K562 (cell line): ENCODE data around the gene CSNK1A1. TPM values are rescaled to one million over a fixed set of nuclear protein-coding genes. Genes with fewer than 3 reads are reported as not detected.

Source experiments
- ATAC-seq: fragments of 200-7000 bp; cut with Tn5 transposase; 3 replicates; pipeline ENCODE4 v1.9.1; 2020; ENCODE audit warnings: moderate library complexity
- BruUV-seq: library from RNA; stranded (reverse); fragments of 400-500 nt; replicated peaks from 2 replicates; lab custom pipeline; 2021; lab: Mats Ljungman, UMichigan
- CTCF ChIA-PET: fragments of 300-600 bp; formaldehyde crosslinking; extraction: SDS; loops from one replicate; lab custom pipeline; 2021; ENCODE audit warnings: low intra/inter-chr PET ratio; lab: Yijun Ruan, JAX
- POLR2A ChIA-PET: fragments of 300-600, 350-650 bp; sonication (Branson Sonifier 250); formaldehyde crosslinking; extraction: SDS; loops from one replicate; lab custom pipeline; 2021; ENCODE audit warnings: antibody characterized with exemption, inconsistent platforms; lab: Yijun Ruan, JAX
- DNase-seq, 4 experiments: peaks; one replicate each; pipeline versions ENCODE4 v3.0.0 to v3.0.0-alpha.2; 2011 to 2018; ENCODE audit warnings: low spot score in 3 of 4, mixed read lengths in 3 of 4; ENCODE audit errors: extremely low read depth in 1 of 4
- FAIRE-seq: peaks from 2 replicates; lab custom pipeline; 2011; peaks lifted over from hg19 to GRCh38; lab: Jason Lieb, UNC
- H2AFZ ChIP-seq: 2 replicates; pipeline ENCODE4 v1.6.0; 2011; ENCODE audit warnings: low read depth, low read length, control low read depth, inconsistent platforms
- H3K27ac ChIP-seq: fragments of 200-600 bp; 3 replicates; pipeline ENCODE4 v1.8.0; 2011; ENCODE audit warnings: low read depth, mild to moderate bottlenecking, control low read depth, inconsistent platforms, low read length, moderate library complexity, mixed read lengths; ENCODE audit errors: extremely low read depth
- H3K27me3 ChIP-seq, 2 experiments: fragments of 300-600 bp in 1 of 2; 2 replicates in 1 of 2; 3 replicates in 1 of 2; pipeline versions ENCODE4 v1.6.0 to v1.8.0; 2011; ENCODE audit warnings: inconsistent platforms in 2 of 2, low read length in 2 of 2, mild to moderate bottlenecking in 1 of 2, mixed read lengths in 1 of 2, moderate library complexity in 1 of 2; ENCODE audit not compliant: control insufficient read depth in 2 of 2, insufficient read depth in 2 of 2
- H3K36me3 ChIP-seq: fragments of 300-600 bp; 3 replicates; pipeline ENCODE4 v1.8.0; 2011; ENCODE audit warnings: mild to moderate bottlenecking, low read length, inconsistent platforms; ENCODE audit not compliant: control insufficient read depth, insufficient read depth
- H3K4me1 ChIP-seq, 2 experiments: fragments of 200-600 bp in 1 of 2; replicated peaks in 1 of 2; 2 replicates in 1 of 2; 3 replicates in 1 of 2; pipeline versions ENCODE4 v1.5.1 to v1.8.0; 2011; ENCODE audit warnings: inconsistent platforms in 2 of 2, low read length in 2 of 2, mild to moderate bottlenecking in 1 of 2, mixed read lengths in 1 of 2, moderate library complexity in 1 of 2; ENCODE audit not compliant: control insufficient read depth in 2 of 2, insufficient read depth in 2 of 2
- H3K4me2 ChIP-seq: 2 replicates; pipeline ENCODE4 v1.6.1; 2011; ENCODE audit warnings: low read length, control low read depth, inconsistent platforms, mixed read lengths; ENCODE audit not compliant: insufficient read depth
- H3K4me3 ChIP-seq: fragments of 200-600 bp; sonication (generic), shearing (Covaris generic); 2 replicates; pipeline ENCODE4 v1.5.1; 2016; ENCODE audit warnings: control low read depth, inconsistent platforms
- H3K79me2 ChIP-seq: fragments of 200-600 bp; 3 replicates; pipeline ENCODE4 v1.8.0; 2011; ENCODE audit warnings: low read length, inconsistent platforms; ENCODE audit not compliant: control insufficient read depth, insufficient read depth
- H3K9ac ChIP-seq, 2 experiments: 2 replicates each; pipeline versions ENCODE4 v1.6.0 to v1.6.1; 2011; ENCODE audit warnings: low read depth in 2 of 2, low read length in 2 of 2, control low read depth in 1 of 2, inconsistent platforms in 1 of 2, mild to moderate bottlenecking in 1 of 2, mixed read lengths in 1 of 2; ENCODE audit not compliant: insufficient read depth in 1 of 2
- H3K9me1 ChIP-seq: one replicate; pipeline ENCODE4 v1.6.0; 2011; ENCODE audit warnings: inconsistent platforms, mild to moderate bottlenecking, low read length, moderate library complexity; ENCODE audit not compliant: control insufficient read depth, insufficient read depth
- H3K9me3 ChIP-seq: replicated peaks from 2 replicates; pipeline ENCODE4 v1.5.1; 2011; ENCODE audit warnings: low read depth, low read length, inconsistent platforms; ENCODE audit not compliant: control insufficient read depth, insufficient read depth
- H4K20me1 ChIP-seq: replicated peaks from 2 replicates; pipeline ENCODE4 v1.6.1; 2011; ENCODE audit warnings: low read length, inconsistent platforms, mixed read lengths; ENCODE audit not compliant: control insufficient read depth, insufficient read depth
- ASH1L ChIP-seq: fragments of 450-650 bp; IDR thresholded peaks from 2 replicates; pipeline ENCODE4 v1.6.1; 2018; ENCODE audit warnings: borderline replicate concordance, mild to moderate bottlenecking, low read depth; ENCODE audit not compliant: partially characterized antibody
- GABPB1 ChIP-seq: sonication (generic); formaldehyde crosslinking; IDR thresholded peaks from 2 replicates; pipeline ENCODE4 v1.8.0; 2022; ENCODE audit warnings: mild to moderate bottlenecking, missing genetic modification reagents
- MTF1 ChIP-seq: fragments of 250-450 bp; sonication (Bioruptor Pico); IDR thresholded peaks from 2 replicates; pipeline ENCODE4 v1.9.0; 2021; ENCODE audit warnings: moderate library complexity, mild to moderate bottlenecking, inconsistent platforms, borderline replicate concordance
- PHF8 ChIP-seq: fragments of 200-600 bp; sonication (generic); IDR thresholded peaks from 2 replicates; pipeline ENCODE4 v1.6.1; 2012; ENCODE audit warnings: mixed run types, mild to moderate bottlenecking, inconsistent platforms, low read length, moderate library complexity, borderline replicate concordance
- PRDM10 ChIP-seq: fragments of 450-650 bp; IDR thresholded peaks from 2 replicates; pipeline ENCODE4 v1.6.1; 2018; ENCODE audit not compliant: partially characterized antibody
- RBM22 ChIP-seq: fragments of 200-400 bp; formaldehyde crosslinking; IDR thresholded peaks from 2 replicates; pipeline ENCODE4 v1.6.1; 2018; ENCODE audit warnings: low read length, low read depth; ENCODE audit not compliant: poor library complexity, severe bottlenecking
- RFX7 ChIP-seq: fragments of 250-450 bp; sonication (Bioruptor Pico); IDR thresholded peaks from 2 replicates; pipeline ENCODE4 v1.5.1; 2021; ENCODE audit warnings: mild to moderate bottlenecking
- SNIP1 ChIP-seq: fragments of 450-650 bp; IDR thresholded peaks from 2 replicates; pipeline ENCODE4 v1.7.1; 2017; ENCODE audit warnings: low read depth, mild to moderate bottlenecking
- STAT6 ChIP-seq: sonication (generic); formaldehyde crosslinking; IDR thresholded peaks from 2 replicates; pipeline ENCODE4 v1.8.1; 2023; ENCODE audit warnings: mild to moderate bottlenecking, missing genetic modification reagents
- SUPT5H ChIP-seq: fragments of 450-650 bp; IDR thresholded peaks from 2 replicates; pipeline ENCODE4 v1.6.1; 2016
- TAF9B ChIP-seq: fragments of 450-650 bp; IDR thresholded peaks from 2 replicates; pipeline ENCODE4 v1.6.1; 2018; ENCODE audit warnings: mild to moderate bottlenecking; ENCODE audit not compliant: partially characterized antibody
- ZNF589 ChIP-seq: fragments of 200-800 bp; sonication (Bioruptor generic); IDR thresholded peaks from 2 replicates; pipeline ENCODE4 v1.6.1; 2016; ENCODE audit warnings: low read depth, missing genetic modification characterization, missing compliant biosample characterization
- WGBS: fragments of 100-300 bp; shearing (Covaris generic); methylation state at CpG from one replicate; pipeline ENCODE4 v1.1.6; 2016; ENCODE audit warnings: low coverage, mixed read lengths; ENCODE audit not compliant: insufficient coverage; ENCODE audit errors: missing lambda C conversion rate; 5-methylcytosine and 5-hydroxymethylcytosine counted together
- in situ Hi-C: fragments of 300-500 bp; cut with MboI; formaldehyde crosslinking; loops from 4 replicates; pipeline ENCODE4 v1.15.0; 2018; ENCODE audit warnings: inconsistent platforms, mixed read lengths
- intact Hi-C: fragments of 100-400 bp; cut with micrococcal nuclease; formaldehyde crosslinking; loops from 2 replicates; pipeline ENCODE4 v1.14.2; 2022
- polyA plus RNA-seq, 8 experiments: library from polyadenylated mRNA; depleted of rRNA in 4 of 8; stranded (reverse) in 5 of 8; unstranded in 3 of 8; fragments of >200 nt; fragmentation: Nextera tagmentation in 2 of 8; fragmentation: Illumina TruSeq in 1 of 8; extraction: Ambion mirVana in 2 of 8; extraction: Trizol in 1 of 8; gene quantifications; 2 replicates each; pipeline versions ENCODE4 v1.2.1 to v1.2.3, GENCODE V29; 2011 to 2014; ENCODE audit warnings: inconsistent platforms in 1 of 8, missing spikeins in 1 of 8
- total RNA-seq, 7 experiments: library from RNA; depleted of rRNA in 6 of 7; stranded (reverse); fragments of >200 nt in 6 of 7; fragmentation: Illumina TruSeq in 2 of 7; extraction: Trizol in 2 of 7; gene quantifications; 2 replicates each; pipeline versions ENCODE4 v1.2.1 to v1.2.3, GENCODE V29; 2011 to 2021; ENCODE audit warnings: low replicate concordance in 1 of 7

CSNK1A1 gene
- total and polyA plus RNA-seq, 9 of the 15 experiments (the other 6 are each of a cell fraction or from before 2014, with no cell fraction given): 49.1 to 196 (median 154) TPM

GRCh38 chr5:149503006-149503405, 48.2 kb downstream of the CSNK1A1 start:
- Histone ChIP-seq H3K9ac (no peak overlapping the region), H3K9me3 (no peaks in the 10 kb centered on the region), H3K27me3 (no peaks in the 10 kb centered on the region), H3K4me3 (no peak overlapping the region), H3K79me2 (no peaks in the 10 kb centered on the region), H2AFZ (no peak overlapping the region), H3K27ac (no peak overlapping the region), H3K36me3 (peaks cover 90% of the 10 kb centered on the region), H3K9me1 (no peaks in the 10 kb centered on the region), H4K20me1 (no peaks in the 10 kb centered on the region), H3K4me1 (no peaks in the 10 kb centered on the region), H3K4me2 (no peak overlapping the region)
- no TSS peak for BruUV-seq
- ATAC-seq (no peak), DNase-seq (no peak), FAIRE-seq (no peak)
- WGBS: 100% methylated on average over 2 of the region's 2 CpGs
- TF ChIP-seq PRDM10 (no peak), STAT6 (CRISPR knock-in tag) (no peak), SNIP1 (no peak), TAF9B (no peak), RBM22 (no peak), PHF8 (no peak), ASH1L (no peak), GABPB1 (CRISPR knock-in tag) (no peak), MTF1 (CRISPR knock-in tag) (no peak), RFX7 (CRISPR knock-in tag) (no peak), ZNF589 (CRISPR knock-in tag) (no peak), SUPT5H (no peak)
- ChIA-PET POLR2A (interaction anchor here (1.2 to 2.5 kb wide), 3 partner anchors 10 to 16 kb away, joined by 4 to 7 read pairs (median 4); no protein-coding TSS in a partner anchor), CTCF (no interaction called here)
- intact Hi-C loops (no loop called here), in situ Hi-C loops (no loop called here)
